OCI-LY3 (cell line): ENCODE data around the gene ADGRV1.

Experiments used
- EZH2phosphoT487 ChIP-seq: fragments of 200-600 bp; shearing (Covaris generic); IDR thresholded peaks from 2 replicates; pipeline ENCODE4 v1.6.1; 2018; ENCODE audit warnings: antibody characterized with exemption, mixed run types, low read depth
- TF ChIP-seq, protein P1 (sequence below): fragments of 200-600, 300-600 bp; sonication (generic); IDR thresholded peaks from 2 replicates; pipeline ENCODE4 v1.5.1; 2014; ENCODE audit warnings: antibody characterized with exemption, low read length, low read depth

DNA sequence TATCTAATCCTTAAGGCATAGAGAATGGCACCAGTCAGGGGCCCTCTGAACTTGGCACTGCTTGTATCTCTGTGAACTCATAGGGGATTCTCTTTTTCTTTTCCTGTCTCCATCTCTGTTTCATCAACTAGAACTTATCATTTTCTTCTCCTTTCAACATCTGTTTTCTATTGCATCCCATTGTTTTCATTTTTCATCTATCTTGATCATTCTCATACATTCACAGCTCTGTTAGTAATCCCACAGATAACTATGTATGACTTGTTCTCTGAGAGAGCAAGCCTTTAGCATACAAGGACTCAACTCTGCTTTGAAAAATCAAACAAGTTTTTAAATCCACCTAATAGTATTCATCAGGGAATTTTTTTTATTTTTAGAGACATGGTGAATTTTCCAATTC, 560.2 kb downstream of the ADGRV1 start:
- TF ChIP-seq, protein P1, sequence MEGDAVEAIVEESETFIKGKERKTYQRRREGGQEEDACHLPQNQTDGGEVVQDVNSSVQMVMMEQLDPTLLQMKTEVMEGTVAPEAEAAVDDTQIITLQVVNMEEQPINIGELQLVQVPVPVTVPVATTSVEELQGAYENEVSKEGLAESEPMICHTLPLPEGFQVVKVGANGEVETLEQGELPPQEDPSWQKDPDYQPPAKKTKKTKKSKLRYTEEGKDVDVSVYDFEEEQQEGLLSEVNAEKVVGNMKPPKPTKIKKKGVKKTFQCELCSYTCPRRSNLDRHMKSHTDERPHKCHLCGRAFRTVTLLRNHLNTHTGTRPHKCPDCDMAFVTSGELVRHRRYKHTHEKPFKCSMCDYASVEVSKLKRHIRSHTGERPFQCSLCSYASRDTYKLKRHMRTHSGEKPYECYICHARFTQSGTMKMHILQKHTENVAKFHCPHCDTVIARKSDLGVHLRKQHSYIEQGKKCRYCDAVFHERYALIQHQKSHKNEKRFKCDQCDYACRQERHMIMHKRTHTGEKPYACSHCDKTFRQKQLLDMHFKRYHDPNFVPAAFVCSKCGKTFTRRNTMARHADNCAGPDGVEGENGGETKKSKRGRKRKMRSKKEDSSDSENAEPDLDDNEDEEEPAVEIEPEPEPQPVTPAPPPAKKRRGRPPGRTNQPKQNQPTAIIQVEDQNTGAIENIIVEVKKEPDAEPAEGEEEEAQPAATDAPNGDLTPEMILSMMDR = no peak
- TF ChIP-seq EZH2phosphoT487 = no peak
